Measurements from ENCODE around the gene CC2D2B.

GRCh38 chr10:96073722-96074121 lies 165.9 kb downstream of the CC2D2B start:
- TF ChIP-seq, protein P1, sequence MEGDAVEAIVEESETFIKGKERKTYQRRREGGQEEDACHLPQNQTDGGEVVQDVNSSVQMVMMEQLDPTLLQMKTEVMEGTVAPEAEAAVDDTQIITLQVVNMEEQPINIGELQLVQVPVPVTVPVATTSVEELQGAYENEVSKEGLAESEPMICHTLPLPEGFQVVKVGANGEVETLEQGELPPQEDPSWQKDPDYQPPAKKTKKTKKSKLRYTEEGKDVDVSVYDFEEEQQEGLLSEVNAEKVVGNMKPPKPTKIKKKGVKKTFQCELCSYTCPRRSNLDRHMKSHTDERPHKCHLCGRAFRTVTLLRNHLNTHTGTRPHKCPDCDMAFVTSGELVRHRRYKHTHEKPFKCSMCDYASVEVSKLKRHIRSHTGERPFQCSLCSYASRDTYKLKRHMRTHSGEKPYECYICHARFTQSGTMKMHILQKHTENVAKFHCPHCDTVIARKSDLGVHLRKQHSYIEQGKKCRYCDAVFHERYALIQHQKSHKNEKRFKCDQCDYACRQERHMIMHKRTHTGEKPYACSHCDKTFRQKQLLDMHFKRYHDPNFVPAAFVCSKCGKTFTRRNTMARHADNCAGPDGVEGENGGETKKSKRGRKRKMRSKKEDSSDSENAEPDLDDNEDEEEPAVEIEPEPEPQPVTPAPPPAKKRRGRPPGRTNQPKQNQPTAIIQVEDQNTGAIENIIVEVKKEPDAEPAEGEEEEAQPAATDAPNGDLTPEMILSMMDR (conservative IDR thresholded peaks at IDR 0.05; ENCODE audit: low read depth in 2 of 2), result no peak
- no peak for TF ChIP-seq EZH2 (IDR thresholded peaks at IDR 0.05; ENCODE audit: low read depth, unreplicated experiment)
- TF ChIP-seq, protein P2, sequence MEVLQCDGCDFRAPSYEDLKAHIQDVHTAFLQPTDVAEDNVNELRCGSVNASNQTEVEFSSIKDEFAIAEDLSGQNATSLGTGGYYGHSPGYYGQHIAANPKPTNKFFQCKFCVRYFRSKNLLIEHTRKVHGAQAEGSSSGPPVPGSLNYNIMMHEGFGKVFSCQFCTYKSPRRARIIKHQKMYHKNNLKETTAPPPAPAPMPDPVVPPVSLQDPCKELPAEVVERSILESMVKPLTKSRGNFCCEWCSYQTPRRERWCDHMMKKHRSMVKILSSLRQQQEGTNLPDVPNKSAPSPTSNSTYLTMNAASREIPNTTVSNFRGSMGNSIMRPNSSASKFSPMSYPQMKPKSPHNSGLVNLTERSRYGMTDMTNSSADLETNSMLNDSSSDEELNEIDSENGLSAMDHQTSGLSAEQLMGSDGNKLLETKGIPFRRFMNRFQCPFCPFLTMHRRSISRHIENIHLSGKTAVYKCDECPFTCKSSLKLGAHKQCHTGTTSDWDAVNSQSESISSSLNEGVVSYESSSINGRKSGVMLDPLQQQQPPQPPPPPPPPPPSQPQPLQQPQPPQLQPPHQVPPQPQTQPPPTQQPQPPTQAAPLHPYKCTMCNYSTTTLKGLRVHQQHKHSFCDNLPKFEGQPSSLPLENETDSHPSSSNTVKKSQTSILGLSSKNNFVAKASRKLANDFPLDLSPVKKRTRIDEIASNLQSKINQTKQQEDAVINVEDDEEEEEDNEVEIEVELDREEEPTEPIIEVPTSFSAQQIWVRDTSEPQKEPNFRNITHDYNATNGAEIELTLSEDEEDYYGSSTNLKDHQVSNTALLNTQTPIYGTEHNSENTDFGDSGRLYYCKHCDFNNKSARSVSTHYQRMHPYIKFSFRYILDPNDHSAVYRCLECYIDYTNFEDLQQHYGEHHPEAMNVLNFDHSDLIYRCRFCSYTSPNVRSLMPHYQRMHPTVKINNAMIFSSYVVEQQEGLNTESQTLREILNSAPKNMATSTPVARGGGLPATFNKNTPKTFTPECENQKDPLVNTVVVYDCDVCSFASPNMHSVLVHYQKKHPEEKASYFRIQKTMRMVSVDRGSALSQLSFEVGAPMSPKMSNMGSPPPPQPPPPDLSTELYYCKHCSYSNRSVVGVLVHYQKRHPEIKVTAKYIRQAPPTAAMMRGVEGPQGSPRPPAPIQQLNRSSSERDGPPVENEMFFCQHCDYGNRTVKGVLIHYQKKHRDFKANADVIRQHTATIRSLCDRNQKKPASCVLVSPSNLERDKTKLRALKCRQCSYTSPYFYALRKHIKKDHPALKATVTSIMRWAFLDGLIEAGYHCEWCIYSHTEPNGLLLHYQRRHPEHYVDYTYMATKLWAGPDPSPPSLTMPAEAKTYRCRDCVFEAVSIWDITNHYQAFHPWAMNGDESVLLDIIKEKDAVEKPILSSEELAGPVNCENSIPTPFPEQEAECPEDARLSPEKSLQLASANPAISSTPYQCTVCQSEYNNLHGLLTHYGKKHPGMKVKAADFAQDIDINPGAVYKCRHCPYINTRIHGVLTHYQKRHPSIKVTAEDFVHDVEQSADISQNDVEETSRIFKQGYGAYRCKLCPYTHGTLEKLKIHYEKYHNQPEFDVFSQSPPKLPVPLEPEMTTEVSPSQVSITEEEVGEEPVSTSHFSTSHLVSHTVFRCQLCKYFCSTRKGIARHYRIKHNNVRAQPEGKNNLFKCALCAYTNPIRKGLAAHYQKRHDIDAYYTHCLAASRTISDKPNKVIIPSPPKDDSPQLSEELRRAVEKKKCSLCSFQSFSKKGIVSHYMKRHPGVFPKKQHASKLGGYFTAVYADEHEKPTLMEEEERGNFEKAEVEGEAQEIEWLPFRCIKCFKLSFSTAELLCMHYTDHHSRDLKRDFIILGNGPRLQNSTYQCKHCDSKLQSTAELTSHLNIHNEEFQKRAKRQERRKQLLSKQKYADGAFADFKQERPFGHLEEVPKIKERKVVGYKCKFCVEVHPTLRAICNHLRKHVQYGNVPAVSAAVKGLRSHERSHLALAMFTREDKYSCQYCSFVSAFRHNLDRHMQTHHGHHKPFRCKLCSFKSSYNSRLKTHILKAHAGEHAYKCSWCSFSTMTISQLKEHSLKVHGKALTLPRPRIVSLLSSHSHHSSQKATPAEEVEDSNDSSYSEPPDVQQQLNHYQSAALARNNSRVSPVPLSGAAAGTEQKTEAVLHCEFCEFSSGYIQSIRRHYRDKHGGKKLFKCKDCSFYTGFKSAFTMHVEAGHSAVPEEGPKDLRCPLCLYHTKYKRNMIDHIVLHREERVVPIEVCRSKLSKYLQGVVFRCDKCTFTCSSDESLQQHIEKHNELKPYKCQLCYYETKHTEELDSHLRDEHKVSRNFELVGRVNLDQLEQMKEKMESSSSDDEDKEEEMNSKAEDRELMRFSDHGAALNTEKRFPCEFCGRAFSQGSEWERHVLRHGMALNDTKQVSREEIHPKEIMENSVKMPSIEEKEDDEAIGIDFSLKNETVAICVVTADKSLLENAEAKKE (CRISPR knock-in tag; IDR thresholded peaks at IDR 0.05), result no peak
- TF ChIP-seq EZH2phosphoT487 (IDR thresholded peaks at IDR 0.05; ENCODE audit: unreplicated experiment), result no peak
- TF ChIP-seq REST (IDR thresholded peaks at IDR 0.05; ENCODE audit: unreplicated experiment), result no peak
- TF ChIP-seq JUNB (IDR thresholded peaks at IDR 0.05; ENCODE audit: unreplicated experiment), result no peak
- no peak for TF ChIP-seq POLR2AphosphoS5 (IDR thresholded peaks at IDR 0.05; ENCODE audit: low read depth)
- no peak for TF ChIP-seq CREB1 (CRISPR knock-in tag; IDR thresholded peaks at IDR 0.05; ENCODE audit: low read depth)

Measured in GM23338 (cell line).